ENCODE data around the gene MBOAT2.
"Not testable (repeated sequence)": the region's sequence is repeated elsewhere in the genome, so short reads cannot be mapped to it uniquely, and the experiment has no call there.

MBOAT2 gene

DNA sequence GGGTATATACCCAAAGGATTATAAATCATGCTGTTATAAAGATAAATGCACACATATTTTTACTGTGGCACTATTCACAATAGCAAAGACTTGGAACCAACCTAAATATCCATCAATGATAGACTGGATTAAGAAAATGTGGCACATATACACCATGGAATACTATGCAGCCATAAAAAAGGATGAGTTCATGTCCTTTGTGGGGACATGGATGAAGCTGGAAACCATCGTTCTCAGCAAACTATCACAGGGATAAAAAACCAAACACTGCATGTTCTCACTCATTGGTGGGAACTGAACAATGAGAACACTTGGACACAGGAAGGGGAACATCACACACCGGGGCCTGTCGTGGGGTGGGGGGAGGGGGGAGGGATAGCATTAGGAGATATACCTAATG lies 30.5 kb downstream of the MBOAT2 start:
- H4K91ac ChIP-seq (ENCODE audit: low read depth, low read length); H3K9me3 ChIP-seq (ENCODE audit: insufficient read depth, low read depth, low read length); H3K23ac ChIP-seq (ENCODE audit: low read length); DNase-seq; H2BK120ac ChIP-seq (ENCODE audit: insufficient read depth, low read length, poor library complexity); H3K27me3 ChIP-seq (ENCODE audit: insufficient read depth, low read length); H4K12ac ChIP-seq (ENCODE audit: low read depth, low read length); H3K36me3 ChIP-seq (ENCODE audit: control insufficient read depth in 1 of 2, insufficient read depth in 2 of 2, low read length in 2 of 2); H3K27ac ChIP-seq (ENCODE audit: low read depth, low read length); H3K4me2 ChIP-seq (ENCODE audit: low read length); H3K18ac ChIP-seq (ENCODE audit: low read length); H3K14ac ChIP-seq (ENCODE audit: low read length); H2AK5ac ChIP-seq (ENCODE audit: low read length); H2AFZ ChIP-seq (ENCODE audit: insufficient read depth, low read length, poor library complexity); H3K79me2 ChIP-seq (ENCODE audit: control insufficient read depth, insufficient read depth, low read length, poor library complexity); H4K8ac ChIP-seq (ENCODE audit: low read depth, low read length); H3K79me1 ChIP-seq (ENCODE audit: low read length); H3K9ac ChIP-seq (ENCODE audit: low read length); H3K4me3 ChIP-seq (ENCODE audit: low read depth, low read length); H2BK12ac ChIP-seq (ENCODE audit: low read length); H3K4ac ChIP-seq (ENCODE audit: low read depth, low read length); H3K4me1 ChIP-seq (ENCODE audit: control insufficient read depth in 1 of 2, insufficient read depth in 2 of 2, low read length in 2 of 2); H2BK5ac ChIP-seq (ENCODE audit: low read depth, low read length, poor library complexity): not testable (repeated sequence)
- no CpG with 5 or more reads among the region's 3 CpGs for WGBS (ENCODE audit: extremely low coverage, insufficient coverage, insufficient read length)

DNA sequence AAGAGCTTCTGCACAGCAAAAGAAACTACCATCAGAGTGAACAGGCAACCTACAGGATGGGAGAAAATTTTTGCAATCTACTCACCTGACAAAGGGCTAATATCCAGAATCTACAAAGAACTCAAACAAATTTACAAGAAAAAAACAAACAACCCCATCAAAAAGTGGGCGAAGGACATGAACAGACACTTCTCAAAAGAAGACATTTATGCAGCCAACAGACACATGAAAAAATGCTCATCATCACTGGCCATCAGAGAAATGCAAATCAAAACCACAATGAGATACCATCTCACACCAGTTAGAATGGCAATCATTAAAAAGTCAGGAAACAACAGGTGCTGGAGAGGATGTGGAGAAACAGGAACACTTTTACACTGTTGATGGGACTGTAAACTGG lies 30.9 kb downstream of the MBOAT2 start:
- not testable (repeated sequence) for H3K4me2 ChIP-seq (ENCODE audit: low read length); H3K9ac ChIP-seq (ENCODE audit: low read length); H3K18ac ChIP-seq (ENCODE audit: low read length); H2AK5ac ChIP-seq (ENCODE audit: low read length); H2BK5ac ChIP-seq (ENCODE audit: low read depth, low read length, poor library complexity); H3K9me3 ChIP-seq (ENCODE audit: insufficient read depth, low read depth, low read length); H2BK120ac ChIP-seq (ENCODE audit: insufficient read depth, low read length, poor library complexity); H3K4me1 ChIP-seq (ENCODE audit: control insufficient read depth in 1 of 2, insufficient read depth in 2 of 2, low read length in 2 of 2); H3K4me3 ChIP-seq (ENCODE audit: low read depth, low read length); H3K14ac ChIP-seq (ENCODE audit: low read length); H3K4ac ChIP-seq (ENCODE audit: low read depth, low read length); DNase-seq; H3K27ac ChIP-seq (ENCODE audit: low read depth, low read length); H3K79me2 ChIP-seq (ENCODE audit: control insufficient read depth, insufficient read depth, low read length, poor library complexity); H4K8ac ChIP-seq (ENCODE audit: low read depth, low read length); H3K79me1 ChIP-seq (ENCODE audit: low read length); H3K23ac ChIP-seq (ENCODE audit: low read length); H3K27me3 ChIP-seq (ENCODE audit: insufficient read depth, low read length); H4K12ac ChIP-seq (ENCODE audit: low read depth, low read length); H3K36me3 ChIP-seq (ENCODE audit: control insufficient read depth in 1 of 2, insufficient read depth in 2 of 2, low read length in 2 of 2); H2AFZ ChIP-seq (ENCODE audit: insufficient read depth, low read length, poor library complexity); H4K91ac ChIP-seq (ENCODE audit: low read depth, low read length); H2BK12ac ChIP-seq (ENCODE audit: low read length)
- WGBS (ENCODE audit: extremely low coverage, insufficient coverage, insufficient read length) = no CpG with 5 or more reads among the region's 1 CpG

GRCh38 chr2:8969348-8969747 lies 34.1 kb downstream of the MBOAT2 start:
- not testable (repeated sequence) for H3K4me2 ChIP-seq (ENCODE audit: low read length); H4K12ac ChIP-seq (ENCODE audit: low read depth, low read length); H3K27ac ChIP-seq (ENCODE audit: low read depth, low read length); H4K91ac ChIP-seq (ENCODE audit: low read depth, low read length); H3K36me3 ChIP-seq (ENCODE audit: control insufficient read depth in 1 of 2, insufficient read depth in 2 of 2, low read length in 2 of 2); H2BK5ac ChIP-seq (ENCODE audit: low read depth, low read length, poor library complexity); H3K4ac ChIP-seq (ENCODE audit: low read depth, low read length); H3K14ac ChIP-seq (ENCODE audit: low read length); H3K4me3 ChIP-seq (ENCODE audit: low read depth, low read length); H3K23ac ChIP-seq (ENCODE audit: low read length); H2AK5ac ChIP-seq (ENCODE audit: low read length); H3K18ac ChIP-seq (ENCODE audit: low read length); H3K9ac ChIP-seq (ENCODE audit: low read length); H2BK120ac ChIP-seq (ENCODE audit: insufficient read depth, low read length, poor library complexity); H3K79me1 ChIP-seq (ENCODE audit: low read length); H4K8ac ChIP-seq (ENCODE audit: low read depth, low read length); H2BK12ac ChIP-seq (ENCODE audit: low read length); H3K9me3 ChIP-seq (ENCODE audit: insufficient read depth, low read depth, low read length); H3K4me1 ChIP-seq (ENCODE audit: control insufficient read depth in 1 of 2, insufficient read depth in 2 of 2, low read length in 2 of 2); H3K79me2 ChIP-seq (ENCODE audit: control insufficient read depth, insufficient read depth, low read length, poor library complexity); DNase-seq; H3K27me3 ChIP-seq (ENCODE audit: insufficient read depth, low read length); H2AFZ ChIP-seq (ENCODE audit: insufficient read depth, low read length, poor library complexity)
- no CpG with 5 or more reads among the region's 2 CpGs for WGBS (ENCODE audit: extremely low coverage, insufficient coverage, insufficient read length)

GRCh38 chr2:8966123-8966908 lies 37.2 kb downstream of the MBOAT2 start:
- no peak overlapping the region for H3K23ac ChIP-seq (ENCODE audit: low read length)
- no peak overlapping the region for H2AFZ ChIP-seq (ENCODE audit: insufficient read depth, low read length, poor library complexity)
- no peak overlapping the region for H4K8ac ChIP-seq (ENCODE audit: low read depth, low read length)
- no CpG with 5 or more reads among the region's 9 CpGs for WGBS (ENCODE audit: extremely low coverage, insufficient coverage, insufficient read length)
- no peaks in the 10 kb centered on the region for H3K79me1 ChIP-seq (ENCODE audit: low read length)
- no peak overlapping the region for H4K91ac ChIP-seq (ENCODE audit: low read depth, low read length)
- no peaks in the 10 kb centered on the region for H3K9me3 ChIP-seq (ENCODE audit: insufficient read depth, low read depth, low read length)
- H2AK5ac ChIP-seq (ENCODE audit: low read length) = no peak overlapping the region
- no peak overlapping the region for H3K9ac ChIP-seq (ENCODE audit: low read length)
- no peak for DNase-seq
- no peak overlapping the region for H3K14ac ChIP-seq (ENCODE audit: low read length)
- no peak overlapping the region for H3K4ac ChIP-seq (ENCODE audit: low read depth, low read length)
- H3K4me3 ChIP-seq (ENCODE audit: low read depth, low read length) = no peak overlapping the region
- H3K27ac ChIP-seq (ENCODE audit: low read depth, low read length) = no peak overlapping the region
- no peaks in the 10 kb centered on the region for H3K27me3 ChIP-seq (ENCODE audit: insufficient read depth, low read length)
- H2BK120ac ChIP-seq (ENCODE audit: insufficient read depth, low read length, poor library complexity) = no peak overlapping the region
- no peaks in the 10 kb centered on the region for H3K4me1 ChIP-seq (ENCODE audit: control insufficient read depth in 1 of 2, insufficient read depth in 2 of 2, low read length in 2 of 2)
- no peak overlapping the region for H4K12ac ChIP-seq (ENCODE audit: low read depth, low read length)
- no peak overlapping the region for H3K4me2 ChIP-seq (ENCODE audit: low read length)
- H3K79me2 ChIP-seq (ENCODE audit: control insufficient read depth, insufficient read depth, low read length, poor library complexity) = no peaks in the 10 kb centered on the region
- no peak overlapping the region for H2BK5ac ChIP-seq (ENCODE audit: low read depth, low read length, poor library complexity)
- H2BK12ac ChIP-seq (ENCODE audit: low read length) = no peak overlapping the region
- H3K36me3 ChIP-seq (ENCODE audit: control insufficient read depth in 1 of 2, insufficient read depth in 2 of 2, low read length in 2 of 2) = no peaks in the 10 kb centered on the region
- H3K18ac ChIP-seq (ENCODE audit: low read length) = no peak overlapping the region
